SK-N-SH (cell line): Measurements from ENCODE around the gene POP4. TPM values are rescaled to one million over a fixed set of nuclear protein-coding genes. Genes with fewer than 3 reads are reported as not detected.

Experiments used
- CTCF ChIA-PET: fragments of 300-600, 350-600 bp; formaldehyde crosslinking; extraction: SDS; loops from one replicate; lab custom pipeline; 2021; lab: Yijun Ruan, JAX
- POLR2A ChIA-PET: fragments of 350-600 bp; sonication (Branson Sonifier 250); formaldehyde crosslinking; extraction: SDS; loops from one replicate; lab custom pipeline; 2020; ENCODE audit warnings: antibody characterized with exemption, inconsistent platforms; lab: Yijun Ruan, JAX
- DNase-seq: peaks from one replicate; pipeline ENCODE4 v3.0.0; 2012
- H2AFZ ChIP-seq: fragments of 200-600 bp; sonication (generic); 2 replicates; pipeline ENCODE4 v1.8.1; 2016; ENCODE audit warnings: antibody characterized with exemption, mild to moderate bottlenecking, low read depth
- H3F3A ChIP-seq: fragments of 200-600 bp; sonication (generic); replicated peaks from 2 replicates; pipeline ENCODE3; 2016; ENCODE audit warnings: antibody characterized with exemption, mild to moderate bottlenecking; ENCODE audit not compliant: insufficient read depth
- H3K27ac ChIP-seq, 2 experiments: fragments of 200-500 bp in 1 of 2; fragments of 200-600 bp in 1 of 2; sonication (Bioruptor generic) in 1 of 2; sonication (generic), shearing (Covaris generic) in 1 of 2; 2 replicates each; pipeline versions ENCODE4 v1.5.1 to v1.6.1; 2014 to 2016; ENCODE audit warnings: low read depth in 2 of 2, inconsistent platforms in 1 of 2, low read length in 1 of 2, mild to moderate bottlenecking in 1 of 2, mixed read lengths in 1 of 2
- H3K27me3 ChIP-seq: fragments of 200-600 bp; sonication (generic), shearing (Covaris generic); 2 replicates; pipeline ENCODE4 v1.6.1; 2016; ENCODE audit warnings: mixed run types; ENCODE audit not compliant: insufficient read depth
- H3K36me3 ChIP-seq, 2 experiments: fragments of 200-500 bp in 1 of 2; fragments of 200-600 bp in 1 of 2; sonication (Bioruptor generic) in 1 of 2; sonication (generic) in 1 of 2; replicated peaks in 1 of 2; 2 replicates each; pipeline versions ENCODE3 to v1.5.1; 2014 to 2016; ENCODE audit warnings: low read length in 1 of 2, mild to moderate bottlenecking in 1 of 2; ENCODE audit not compliant: insufficient read depth in 2 of 2, control insufficient read depth in 1 of 2
- H3K4me1 ChIP-seq, 2 experiments: fragments of 200-500 bp in 1 of 2; fragments of 200-600 bp in 1 of 2; sonication (Bioruptor generic) in 1 of 2; sonication (generic), shearing (Covaris generic) in 1 of 2; 2 replicates each; pipeline versions ENCODE4 v1.5.1 to v1.6.1; 2014 to 2016; ENCODE audit warnings: low read depth in 1 of 2, low read length in 1 of 2, mixed run types in 1 of 2; ENCODE audit not compliant: insufficient read depth in 2 of 2, control insufficient read depth in 1 of 2
- H3K4me2 ChIP-seq: fragments of 200-600 bp; sonication (generic), shearing (Covaris generic); 2 replicates; pipeline ENCODE4 v1.6.1; 2017; ENCODE audit warnings: mixed run types
- H3K4me3 ChIP-seq, 2 experiments: fragments of 200-500 bp in 1 of 2; fragments of 200-600 bp in 1 of 2; sonication (Bioruptor generic) in 1 of 2; sonication (generic), shearing (Covaris generic) in 1 of 2; 2 replicates each; pipeline versions ENCODE4 v1.5.1 to v1.8.1; 2014 to 2016; ENCODE audit warnings: low read depth in 2 of 2, inconsistent platforms in 1 of 2, low read length in 1 of 2, mild to moderate bottlenecking in 1 of 2, mixed read lengths in 1 of 2, moderate library complexity in 1 of 2
- H3K79me2 ChIP-seq: fragments of 200-600 bp; sonication (generic); 2 replicates; pipeline ENCODE4 v1.8.1; 2017; ENCODE audit warnings: mild to moderate bottlenecking; ENCODE audit not compliant: insufficient read depth
- H3K9ac ChIP-seq: fragments of 200-600 bp; sonication (generic); 2 replicates; pipeline ENCODE4 v1.6.1; 2017; ENCODE audit warnings: mixed run types
- H3K9me2 ChIP-seq: fragments of 200-600 bp; sonication (generic); 2 replicates; pipeline ENCODE4 v1.6.1; 2017; ENCODE audit warnings: mixed run types
- H3K9me3 ChIP-seq: fragments of 200-600 bp; sonication (generic); 2 replicates; pipeline ENCODE4 v1.6.1; 2017; ENCODE audit warnings: mixed run types, mild to moderate bottlenecking, moderate library complexity
- H4K20me1 ChIP-seq: fragments of 200-600 bp; sonication (generic); 2 replicates; pipeline ENCODE4 v1.6.1; 2017; ENCODE audit warnings: mild to moderate bottlenecking, mixed run types; ENCODE audit not compliant: insufficient read depth
- CHD2 ChIP-seq: fragments of 150-350 bp; IDR thresholded peaks from 2 replicates; pipeline ENCODE4 v1.6.1; 2018; ENCODE audit warnings: low read length; ENCODE audit not compliant: partially characterized antibody
- CTCF ChIP-seq: fragments of 200-600 bp; sonication (generic); IDR thresholded peaks from 2 replicates; pipeline ENCODE4 v1.6.1; 2017; ENCODE audit warnings: antibody characterized with exemption, mild to moderate bottlenecking, moderate library complexity
- ELF1 ChIP-seq: IDR thresholded peaks from 2 replicates; pipeline ENCODE4 v1.4.0; 2012
- FOSL2 ChIP-seq: IDR thresholded peaks from 2 replicates; pipeline ENCODE4 v1.4.0; 2012; ENCODE audit warnings: low read depth, mild to moderate bottlenecking, moderate library complexity, borderline replicate concordance
- FOXM1 ChIP-seq: IDR thresholded peaks from 2 replicates; pipeline ENCODE4 v1.4.0; 2012; ENCODE audit warnings: low read depth, mild to moderate bottlenecking
- GATA2 ChIP-seq: sonication (generic); formaldehyde crosslinking; IDR thresholded peaks from 2 replicates; pipeline ENCODE4 v1.5.0; 2020; ENCODE audit warnings: mild to moderate bottlenecking, missing genetic modification reagents
- IRF3 ChIP-seq: fragments of 150-350 bp; IDR thresholded peaks from 2 replicates; pipeline ENCODE4 v1.6.1; 2016; ENCODE audit warnings: mild to moderate bottlenecking, low read depth, low read length
- MAX ChIP-seq: IDR thresholded peaks from 2 replicates; pipeline ENCODE4 v1.4.0; 2012; ENCODE audit warnings: low read depth
- NFIC ChIP-seq: IDR thresholded peaks from 2 replicates; pipeline ENCODE4 v1.4.0; 2012; ENCODE audit warnings: borderline replicate concordance
- NRF1 ChIP-seq: IDR thresholded peaks from 2 replicates; pipeline ENCODE4 v1.6.1; 2012; ENCODE audit warnings: low read depth, mild to moderate bottlenecking, low read length
- POLR2AphosphoS5 ChIP-seq: IDR thresholded peaks from 2 replicates; pipeline ENCODE4 v1.6.1; 2012; ENCODE audit warnings: low read depth, low read length
- RXRA ChIP-seq: IDR thresholded peaks from 2 replicates; pipeline ENCODE4 v1.4.0; 2012; ENCODE audit warnings: low read depth, mild to moderate bottlenecking, borderline replicate concordance
- TCF12 ChIP-seq: IDR thresholded peaks from 2 replicates; pipeline ENCODE4 v1.4.0; 2012
- TEAD4 ChIP-seq: IDR thresholded peaks from 2 replicates; pipeline ENCODE4 v1.4.0; 2012; ENCODE audit warnings: mild to moderate bottlenecking, borderline replicate concordance; ENCODE audit not compliant: insufficient read depth
- USF1 ChIP-seq: IDR thresholded peaks from 2 replicates; pipeline ENCODE4 v1.4.0; 2012; ENCODE audit warnings: low read depth, borderline replicate concordance
- USF2 ChIP-seq: fragments of 150-350 bp; IDR thresholded peaks from 2 replicates; pipeline ENCODE4 v1.6.1; 2017; ENCODE audit warnings: antibody characterized with exemption, low read length, low read depth, borderline replicate concordance
- ZBTB33 ChIP-seq: IDR thresholded peaks from 2 replicates; pipeline ENCODE4 v1.4.0; 2012; ENCODE audit warnings: low read depth, borderline replicate concordance
- WGBS: methylation state at CpG from one replicate; pipeline ENCODE4 v1.1.6; 2017; ENCODE audit warnings: low lambda C conversion rate; 5-methylcytosine and 5-hydroxymethylcytosine counted together
- polyA plus RNA-seq, 3 experiments: library from polyadenylated mRNA; depleted of rRNA; stranded (reverse); fragments of >200 nt; gene quantifications; 2 replicates each; pipeline ENCODE4 v1.2.3, GENCODE V29; 2012

POP4 gene
- polyA plus RNA-seq, 1 of the 3 experiments (the other 2 are of a cell fraction) = 75.4 TPM

- POLR2A ChIA-PET = no interaction called here
- Histone ChIP-seq H3K79me2 (peaks cover 4% of the 10 kb centered on the region; the same call in 1 of the 2 replicates), H3K4me3 (no peak overlapping the region), H3K27ac (no peak overlapping the region), H3K36me3 (no peaks in the 10 kb centered on the region), H3K4me2 (peak overlapping the region; percentile 94), H3K27me3 (no peaks in the 10 kb centered on the region), H4K20me1 (no peaks in the 10 kb centered on the region), H2AFZ (no peak overlapping the region), H3K9me3 (no peaks in the 10 kb centered on the region), H3F3A (peaks cover 18% of the 10 kb centered on the region), H3K9ac (no peak overlapping the region), H3K9me2 (no peaks in the 10 kb centered on the region), H3K4me1 (peaks cover 14 to 27% of the 10 kb centered on the region in 2 experiments; a peak in 3 of 4 replicates)
- TF ChIP-seq POLR2AphosphoS5 (no peak), TEAD4 (no peak), ZBTB33 (no peak), USF2 (no peak), MAX (no peak), IRF3 (no peak)
- CTCF ChIA-PET = interaction anchor here (1.0 to 3.4 kb wide), 8 partner anchors 9 to 53 kb away, joined by 3 to 17 read pairs (median 7); no protein-coding TSS in a partner anchor
- 93% methylated on average over 19 of the region's 19 CpGs for WGBS
- no peak for DNase-seq
These were observed 58.0 kb downstream of the POP4 start for GRCh38 chr19:29663861-29664752.

- peaks cover 18% of the 10 kb centered on the region for H3F3A ChIP-seq
- H3K4me1 ChIP-seq = peaks cover 14 to 27% of the 10 kb centered on the region in 2 experiments; a peak in 3 of 4 replicates
- peaks cover 4% of the 10 kb centered on the region; the same call in 1 of the 2 replicates for H3K79me2 ChIP-seq
- no peaks in the 10 kb centered on the region for H3K36me3 ChIP-seq
- no peak overlapping the region; a peak in 1 of 4 replicates for H3K27ac ChIP-seq
- H3K4me3 ChIP-seq = peak overlapping the region; percentile 74 to 82
- peak overlapping the region; percentile 92; the same call in 1 of the 2 replicates for H2AFZ ChIP-seq
- H3K9me3 ChIP-seq = no peaks in the 10 kb centered on the region
- no peaks in the 10 kb centered on the region for H4K20me1 ChIP-seq
- DNase-seq = no peak
- ChIA-PET POLR2A (interaction anchor here (0.9 to 1.4 kb wide), 2 partner anchors 50 to 58 kb away, joined by 4 to 5 read pairs; partner anchors contain the start of genes C19orf12 and POP4), CTCF (interaction anchor here (1.0 to 3.5 kb wide), 6 partner anchors 8 to 54 kb away, joined by 3 to 15 read pairs (median 8); no protein-coding TSS in a partner anchor)
- peak overlapping the region; percentile 70; the same call in 1 of the 2 replicates for H3K9ac ChIP-seq
- H3K4me2 ChIP-seq = peak overlapping the region; percentile 94
- H3K27me3 ChIP-seq = no peaks in the 10 kb centered on the region
- no peaks in the 10 kb centered on the region for H3K9me2 ChIP-seq
- 49% methylated on average over 16 of the region's 22 CpGs for WGBS
- TF ChIP-seq NRF1 = no peak
- no peak for TF ChIP-seq POLR2AphosphoS5
- TF ChIP-seq TCF12 = no peak
- no peak for TF ChIP-seq FOSL2
- no peak for TF ChIP-seq GATA2 (CRISPR knock-in tag)
- TF ChIP-seq NFIC = no peak
- TF ChIP-seq CTCF = no peak
- TF ChIP-seq CHD2 = no peak
- no peak for TF ChIP-seq RXRA
- no peak for TF ChIP-seq USF1
- TF ChIP-seq FOXM1 = no peak
- TF ChIP-seq USF2 = no peak
- TF ChIP-seq ELF1 = no peak
These were observed 58.7 kb downstream of the POP4 start for GRCh38 chr19:29664753-29665214.
